GM18873 (cell line): ENCODE results near the gene PEAK1.

Source experiments
- ATAC-seq: cut with Tn5 transposase; IDR thresholded peaks from one replicate; pipeline ENCODE4 v1.9.1; 2021; ENCODE audit warnings: mild to moderate bottlenecking, moderate library complexity, moderate number of reproducible peaks; ENCODE audit not compliant: unreplicated experiment, low FRiP score

PEAK1 gene

DNA sequence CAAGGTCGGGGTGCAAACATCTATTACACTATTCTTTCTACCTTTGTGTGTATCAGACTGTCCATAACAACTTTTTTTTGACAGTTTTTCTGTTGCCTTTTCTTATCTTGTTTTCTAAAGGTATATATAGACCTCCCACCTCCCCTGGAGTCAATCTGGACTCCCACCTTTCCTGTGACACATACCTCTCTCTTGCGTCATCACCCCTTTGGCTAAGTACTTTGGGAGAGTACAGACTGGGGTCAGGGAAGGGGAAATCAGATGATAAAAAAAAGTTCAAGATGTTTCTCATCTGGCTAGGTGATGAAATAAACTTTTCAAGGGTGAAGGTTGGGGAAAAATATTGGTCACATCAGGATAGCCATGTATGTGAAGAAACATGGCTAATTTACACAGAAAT, 366.2 kb downstream of the PEAK1 start:
- no peak for ATAC-seq

DNA sequence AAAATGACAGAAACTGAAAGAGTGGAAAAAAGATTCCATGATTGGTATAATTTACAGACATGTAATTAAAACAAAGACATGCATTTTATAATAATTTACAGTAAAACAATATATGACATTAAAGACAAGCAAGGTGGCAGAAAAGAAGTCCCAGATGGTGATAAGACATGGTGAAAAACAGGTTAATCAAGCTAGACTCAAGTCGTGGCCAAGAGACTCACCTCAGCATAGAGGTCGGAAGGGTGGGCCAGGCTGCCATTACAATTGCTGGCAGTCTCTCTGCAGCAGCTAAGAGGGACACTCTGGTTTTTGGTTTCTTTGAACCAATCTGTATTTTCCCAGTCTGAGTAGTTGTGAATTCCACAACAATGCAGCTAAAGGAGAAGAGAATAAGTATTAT, 367.3 kb downstream of the PEAK1 start:
- ATAC-seq, result no peak
